DMS53 (cell line): ENCODE data around the gene DENND4C.
"Not testable (repeated sequence)": the region's sequence is repeated elsewhere in the genome, so short reads cannot be mapped to it uniquely, and the experiment has no call there.

Source experiments
- DNase-seq: peaks from one replicate; lab custom pipeline; 2025; lab: John Stamatoyannopoulos, UW

DENND4C gene

GRCh38 chr9:19230355-19231125 is at the start of gene DENND4C:
TSS of gene DENND4C (plus strand) at chr9:19230693. CDS start at chr9:19276175, 45,482 bp downstream.
- peak; percentile 91 for DNase-seq

- no peak for DNase-seq
Measured at GRCh38 chr9:19180991-19181390, 49.5 kb upstream of the DENND4C start.

GRCh38 chr9:19181561-19181960 is 48.9 kb upstream of the DENND4C start:
- no peak for DNase-seq

- DNase-seq: peak; percentile 50
Measured at GRCh38 chr9:19184144-19184917, 46.2 kb upstream of the DENND4C start.

GRCh38 chr9:19185191-19185590 is 45.3 kb upstream of the DENND4C start:
- no peak for DNase-seq

- no peak for DNase-seq
Measured at GRCh38 chr9:19186232-19186631, 44.3 kb upstream of the DENND4C start.

- no peak for DNase-seq
Measured at GRCh38 chr9:19188771-19189170, 41.7 kb upstream of the DENND4C start.

- DNase-seq: no peak
Measured at GRCh38 chr9:19192202-19193028, 38.1 kb upstream of the DENND4C start.

- no peak for DNase-seq
Measured at GRCh38 chr9:19193029-19193324, 37.5 kb upstream of the DENND4C start.

- not testable (repeated sequence) for DNase-seq
Measured at GRCh38 chr9:19193358-19193973, 37.0 kb upstream of the DENND4C start.

GRCh38 chr9:19198406-19198805 is 32.1 kb upstream of the DENND4C start:
- no peak for DNase-seq

- no peak for DNase-seq
Measured at GRCh38 chr9:19199012-19199411, 31.5 kb upstream of the DENND4C start.

GRCh38 chr9:19200229-19200628 is 30.3 kb upstream of the DENND4C start:
- DNase-seq: no peak

GRCh38 chr9:19201899-19202891 is 28.3 kb upstream of the DENND4C start:
- no peak for DNase-seq

GRCh38 chr9:19203058-19203457 is 27.4 kb upstream of the DENND4C start:
- no peak for DNase-seq

GRCh38 chr9:19208653-19209052 is 21.8 kb upstream of the DENND4C start:
- peak; percentile 49 for DNase-seq

GRCh38 chr9:19209188-19209587 is 21.3 kb upstream of the DENND4C start:
- DNase-seq: no peak

- no peak for DNase-seq
Measured at GRCh38 chr9:19213823-19214222, 16.7 kb upstream of the DENND4C start.

- no peak for DNase-seq
Measured at GRCh38 chr9:19216466-19216865, 14.0 kb upstream of the DENND4C start.

GRCh38 chr9:19221326-19221725 is 9.2 kb upstream of the DENND4C start:
- no peak for DNase-seq

GRCh38 chr9:19223724-19224123 is 6.8 kb upstream of the DENND4C start:
- DNase-seq: no peak
